Measurements from ENCODE around the gene IGFBP2.

The IGFBP2 gene

GRCh38 chr2:216635701-216636550 is 2.7 kb downstream of the IGFBP2 start:
- DNase-seq (ENCODE audit: low read depth, low spot score): no peak
- H3K27ac ChIP-seq: peak overlapping the region; percentile 12

GRCh38 chr2:216636551-216637450 is 3.6 kb downstream of the IGFBP2 start:
- peak overlapping the region; percentile 12 for H3K27ac ChIP-seq
- DNase-seq (ENCODE audit: low read depth, low spot score): no peak

DNA sequence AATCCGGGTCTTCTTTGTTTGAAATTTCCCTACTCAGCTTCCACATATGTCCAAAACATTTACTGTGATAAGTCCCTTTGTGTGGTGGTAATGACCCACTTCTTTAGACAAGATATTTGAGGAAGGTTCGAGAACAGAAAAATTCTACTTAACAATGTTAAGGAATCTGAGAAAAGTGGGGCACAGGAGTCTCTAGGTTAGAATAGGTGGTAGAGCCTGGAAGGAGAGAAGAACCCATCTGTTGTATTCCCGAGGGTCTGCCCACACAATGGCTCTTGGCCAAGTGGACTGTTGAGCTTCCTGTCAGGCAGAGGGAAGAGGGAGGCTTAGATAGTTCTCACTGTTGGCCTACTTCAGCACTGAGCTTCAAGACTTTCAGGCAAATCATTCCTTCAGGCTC is 4.3 kb downstream of the IGFBP2 start:
- no peak for DNase-seq (ENCODE audit: low read depth, low spot score)
- H3K27ac ChIP-seq: no peak overlapping the region

GRCh38 chr2:216643986-216644659 is 10.9 kb downstream of the IGFBP2 start:
- no peak overlapping the region for H3K27ac ChIP-seq
- no peak for DNase-seq (ENCODE audit: low read depth, low spot score)

DNA sequence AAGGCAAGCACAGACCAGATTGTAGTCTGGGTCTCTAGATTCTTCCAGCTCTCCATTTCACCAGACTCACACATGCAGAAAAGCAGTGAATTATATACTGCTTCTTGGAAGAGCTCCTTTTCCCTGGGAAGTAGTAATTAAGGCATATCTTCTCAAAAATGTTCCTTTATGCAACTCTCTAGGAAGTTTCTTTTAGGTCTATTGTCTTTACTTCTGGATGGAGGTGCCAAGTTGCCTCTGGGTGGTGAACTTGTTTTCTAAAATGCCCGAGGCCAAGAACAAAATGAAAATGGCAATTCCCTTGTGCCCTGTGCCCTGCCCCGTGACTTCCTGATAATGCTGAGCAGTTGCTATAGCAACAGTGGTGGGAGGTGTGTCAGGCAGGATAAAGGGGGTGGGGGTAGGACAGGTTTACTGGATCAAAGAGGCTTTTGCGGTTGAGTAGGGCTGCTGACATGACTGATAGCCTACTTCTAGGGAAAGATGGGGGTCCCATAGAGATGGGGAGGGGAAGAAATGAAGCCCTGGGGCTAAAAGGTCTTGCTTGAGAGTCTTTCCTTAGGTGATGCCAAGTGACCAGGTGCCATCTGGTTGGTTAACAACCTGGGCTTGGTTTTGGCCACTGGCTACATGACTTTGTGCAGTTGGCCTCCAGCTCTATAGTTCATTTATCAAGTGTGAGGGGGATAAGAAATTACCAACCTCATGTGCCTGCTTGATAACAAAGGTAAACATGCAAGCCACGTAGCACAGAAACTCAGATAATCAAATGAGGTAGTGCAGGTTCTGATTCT is 11.8 kb downstream of the IGFBP2 start:
- DNase-seq (ENCODE audit: low read depth, low spot score): no peak
- H3K27ac ChIP-seq: no peak overlapping the region

DNA sequence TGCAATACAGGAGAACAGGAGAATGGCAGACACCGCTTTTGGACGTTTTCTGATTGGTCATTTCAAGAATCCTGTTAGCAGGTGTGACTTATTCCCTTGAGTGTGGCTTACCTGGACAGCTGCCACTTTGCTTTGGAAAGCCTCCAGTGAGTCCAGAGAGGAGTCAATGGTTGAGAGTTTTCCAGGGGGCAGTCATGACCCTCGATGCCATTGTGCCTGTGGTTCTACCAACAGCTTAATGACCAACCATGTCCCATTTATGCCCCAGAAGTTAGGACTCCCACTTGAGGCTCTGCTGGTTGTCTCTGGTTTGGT is 12.4 kb downstream of the IGFBP2 start:
- H3K27ac ChIP-seq: no peak overlapping the region

GRCh38 chr2:216646116-216646515 is 12.9 kb downstream of the IGFBP2 start:
- no peak for DNase-seq (ENCODE audit: low read depth, low spot score)

More for the DNA sequence above, 12.4 kb downstream of the IGFBP2 start:
- DNase-seq (ENCODE audit: low read depth, low spot score): no peak

DNA sequence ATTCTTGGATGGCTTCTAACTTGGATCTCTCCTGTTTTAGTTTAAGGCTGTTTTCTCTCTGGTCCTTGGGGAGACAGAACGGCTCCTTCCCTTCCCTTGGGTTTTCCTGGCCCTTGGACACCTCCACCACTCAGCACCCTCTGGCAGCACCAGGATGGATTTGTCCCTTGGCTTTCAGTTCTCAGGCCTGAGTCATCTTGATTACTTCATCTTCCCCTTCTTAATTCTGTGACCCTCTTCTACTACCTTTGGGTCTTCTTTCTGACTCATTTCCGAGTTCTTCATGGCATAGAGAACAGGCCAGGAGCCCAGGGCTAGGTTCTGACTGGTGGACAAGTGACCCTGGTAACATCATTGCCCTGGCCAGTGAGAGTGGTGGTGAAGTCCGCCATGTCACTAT is 14.9 kb downstream of the IGFBP2 start:
- DNase-seq (ENCODE audit: low read depth, low spot score): no peak
- no peak overlapping the region for H3K27ac ChIP-seq

More at GRCh38 chr2:216646116-216646515, 12.9 kb downstream of the IGFBP2 start:
- no peak overlapping the region for H3K27ac ChIP-seq

- DNase-seq (ENCODE audit: low read depth, low spot score): no peak
- no peak overlapping the region for H3K27ac ChIP-seq
Observed at GRCh38 chr2:216649574-216649973, 16.4 kb downstream of the IGFBP2 start.

- DNase-seq (ENCODE audit: low read depth, low spot score): no peak
- H3K27ac ChIP-seq: no peak overlapping the region
Observed at GRCh38 chr2:216650626-216651257, 17.5 kb downstream of the IGFBP2 start.

DNA sequence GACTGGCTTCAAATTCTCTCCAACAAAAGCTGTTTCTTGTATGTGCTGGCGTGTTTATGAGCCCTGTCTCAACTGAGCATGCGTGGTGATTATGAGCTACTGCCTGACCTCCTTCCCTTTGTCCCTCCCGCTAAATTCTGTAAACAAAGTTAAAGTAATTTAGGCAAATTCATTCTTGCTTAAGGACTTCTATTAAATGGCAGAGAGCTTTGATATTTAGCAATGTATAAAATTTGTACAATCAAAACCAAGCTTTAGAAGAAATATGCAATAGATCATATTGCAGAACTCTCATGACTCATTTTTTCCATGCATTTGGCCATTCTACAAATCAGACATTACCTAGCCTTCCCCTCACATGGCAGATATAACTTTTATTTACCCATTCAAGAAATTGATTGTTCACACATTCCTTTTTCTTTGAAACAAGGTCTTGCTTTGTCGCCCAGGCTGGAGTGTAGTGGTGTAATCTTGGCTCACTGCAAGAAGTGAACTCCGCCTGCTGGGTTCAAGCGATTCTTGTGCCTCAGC is 18.2 kb downstream of the IGFBP2 start:
- no peak for DNase-seq (ENCODE audit: low read depth, low spot score)
- peak overlapping the region; percentile 58 for H3K27ac ChIP-seq

DNA sequence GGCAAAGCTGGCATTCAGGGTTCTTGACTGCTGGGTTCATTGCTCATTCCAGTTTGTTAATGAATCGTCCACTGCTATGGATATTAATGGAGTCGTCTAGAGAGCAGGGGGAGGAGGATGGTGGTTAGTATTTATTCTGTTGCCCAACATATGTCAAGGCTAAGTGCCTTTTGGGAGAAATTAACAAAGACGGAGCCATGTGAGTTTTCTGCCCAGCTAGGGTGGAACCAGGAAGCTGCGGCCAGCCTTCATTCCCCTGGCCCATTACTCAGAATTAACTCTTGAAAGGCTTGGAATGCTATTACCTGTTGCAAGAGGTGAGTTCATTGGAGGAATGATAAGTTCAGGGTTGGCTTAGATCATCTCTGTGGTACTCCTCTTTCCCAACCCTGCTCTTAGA is 19.3 kb downstream of the IGFBP2 start:
- peak overlapping the region; percentile 58 for H3K27ac ChIP-seq
- DNase-seq (ENCODE audit: low read depth, low spot score): no peak

- H3K27ac ChIP-seq: peak overlapping the region; percentile 58
- no peak for DNase-seq (ENCODE audit: low read depth, low spot score)
Observed at GRCh38 chr2:216653093-216653799, 20.0 kb downstream of the IGFBP2 start.

GRCh38 chr2:216653931-216654365 is 20.7 kb downstream of the IGFBP2 start:
- H3K27ac ChIP-seq: no peak overlapping the region
- no peak for DNase-seq (ENCODE audit: low read depth, low spot score)

GRCh38 chr2:216654528-216655052 is 21.4 kb downstream of the IGFBP2 start:
- no peak overlapping the region for H3K27ac ChIP-seq
- DNase-seq (ENCODE audit: low read depth, low spot score): no peak

DNA sequence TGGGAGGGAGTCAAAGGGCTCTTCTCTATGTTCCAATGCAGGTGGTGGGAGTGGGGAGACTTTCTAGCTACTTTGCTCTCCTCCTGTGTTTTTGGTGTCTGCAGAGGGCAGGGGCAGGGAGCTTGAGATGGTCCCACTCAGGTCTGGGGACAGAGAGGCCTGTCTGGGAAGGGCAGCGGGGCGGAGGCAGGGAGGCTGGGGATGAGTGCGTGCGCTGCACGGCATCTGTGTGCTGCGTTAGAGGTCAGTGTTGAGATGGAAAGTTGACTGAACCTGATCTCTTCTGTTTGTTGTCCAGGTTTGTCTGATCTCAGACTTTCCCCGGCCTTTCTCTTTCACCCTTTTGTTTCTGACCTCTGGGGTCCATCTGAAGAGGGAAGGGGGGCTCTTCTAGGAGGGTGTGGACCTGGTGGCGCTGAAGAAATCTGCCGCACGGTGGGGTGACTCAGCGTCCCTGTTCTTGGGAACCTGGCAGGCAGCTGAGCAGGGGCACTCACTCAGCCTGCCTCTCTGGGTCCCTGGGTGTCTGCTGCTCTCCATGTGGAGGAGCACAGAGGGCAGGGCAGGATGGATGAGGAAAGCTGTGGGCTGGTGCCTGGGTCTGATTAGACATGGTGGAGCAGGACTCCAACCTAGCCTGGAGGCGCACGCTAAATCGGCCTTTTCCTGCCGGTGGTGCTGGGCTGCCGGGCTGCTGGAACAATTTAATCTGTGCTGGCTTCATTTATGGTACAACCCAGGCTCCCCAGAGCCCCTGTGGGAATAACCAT is 24.1 kb downstream of the IGFBP2 start:
- no peak for DNase-seq (ENCODE audit: low read depth, low spot score)
- H3K27ac ChIP-seq: no peak overlapping the region

DNA sequence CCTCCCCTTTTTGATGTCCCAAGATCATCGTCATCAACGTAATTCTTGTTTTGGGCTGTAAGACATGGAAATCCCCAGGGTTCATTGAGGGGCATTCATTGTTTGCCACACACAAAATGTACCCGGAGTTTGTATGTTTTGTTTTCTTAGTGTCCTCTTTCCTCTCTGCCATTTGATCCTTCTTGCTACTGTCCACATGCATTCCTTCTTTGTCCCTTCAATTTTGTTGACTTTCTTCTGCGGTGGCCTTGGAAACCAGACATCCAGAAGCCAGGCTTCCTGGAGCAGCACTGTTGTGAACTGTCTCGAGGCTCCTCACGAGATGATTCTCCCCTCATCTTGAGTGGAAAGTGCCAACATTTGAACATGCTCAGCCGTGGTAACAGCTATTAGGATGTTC is 24.8 kb downstream of the IGFBP2 start:
- no peak overlapping the region for H3K27ac ChIP-seq
- no peak for DNase-seq (ENCODE audit: low read depth, low spot score)

GRCh38 chr2:216658757-216659156 is 25.5 kb downstream of the IGFBP2 start:
- no peak for DNase-seq (ENCODE audit: low read depth, low spot score)
- peak overlapping the region; percentile 61 for H3K27ac ChIP-seq

Measured in epithelial cell of prostate (primary cell).